ENCODE data around the gene RAB24.

RAB24 gene

GRCh38 chr5:177297922-177298321 lies 5.6 kb downstream of the RAB24 start:
- no peak overlapping the region for H3K27ac ChIP-seq (ENCODE audit: low read depth, low read length)
- peaks cover 28% of the 10 kb centered on the region for H3K4me1 ChIP-seq (ENCODE audit: insufficient read depth, low read length)
- H3K36me3 ChIP-seq (ENCODE audit: insufficient read depth, low read length): peaks cover 47% of the 10 kb centered on the region

GRCh38 chr5:177296581-177296980 lies 6.9 kb downstream of the RAB24 start:
- Histone ChIP-seq H3K9me3 (ENCODE audit: low read length) (no peaks in the 10 kb centered on the region), H3K36me3 (ENCODE audit: insufficient read depth, low read length) (peaks cover 61% of the 10 kb centered on the region), H3K4me1 (ENCODE audit: insufficient read depth, low read length) (peaks cover 15% of the 10 kb centered on the region), H3K4me3 (ENCODE audit: low read depth in 1 of 2, low read length in 2 of 2) (no peak overlapping the region), H3K27me3 (ENCODE audit: control insufficient read depth in 1 of 2, insufficient read depth in 2 of 2, low read length in 2 of 2) (no peaks in the 10 kb centered on the region), H3K27ac (ENCODE audit: low read depth, low read length) (no peak overlapping the region), H3K9ac (ENCODE audit: low read length) (no peak overlapping the region)

More at GRCh38 chr5:177297922-177298321, 5.6 kb downstream of the RAB24 start:
- Histone ChIP-seq H3K27me3 (ENCODE audit: control insufficient read depth in 1 of 2, insufficient read depth in 2 of 2, low read length in 2 of 2) (no peaks in the 10 kb centered on the region), H3K4me3 (ENCODE audit: low read depth in 1 of 2, low read length in 2 of 2) (no peak overlapping the region), H3K9me3 (ENCODE audit: low read length) (no peaks in the 10 kb centered on the region), H3K9ac (ENCODE audit: low read length) (no peak overlapping the region)

GRCh38 chr5:177295924-177296323 lies 7.6 kb downstream of the RAB24 start:
- Histone ChIP-seq H3K4me3 (ENCODE audit: low read depth in 1 of 2, low read length in 2 of 2) (no peak overlapping the region), H3K27me3 (ENCODE audit: control insufficient read depth in 1 of 2, insufficient read depth in 2 of 2, low read length in 2 of 2) (no peaks in the 10 kb centered on the region), H3K27ac (ENCODE audit: low read depth, low read length) (no peak overlapping the region), H3K4me1 (ENCODE audit: insufficient read depth, low read length) (peaks cover 8% of the 10 kb centered on the region), H3K9me3 (ENCODE audit: low read length) (no peaks in the 10 kb centered on the region), H3K9ac (ENCODE audit: low read length) (no peak overlapping the region), H3K36me3 (ENCODE audit: insufficient read depth, low read length) (peaks cover 67% of the 10 kb centered on the region)

GRCh38 chr5:177294632-177295031 lies 8.9 kb downstream of the RAB24 start:
- Histone ChIP-seq H3K9me3 (ENCODE audit: low read length) (no peaks in the 10 kb centered on the region), H3K9ac (ENCODE audit: low read length) (no peak overlapping the region), H3K4me3 (ENCODE audit: low read depth in 1 of 2, low read length in 2 of 2) (no peak overlapping the region), H3K27me3 (ENCODE audit: control insufficient read depth in 1 of 2, insufficient read depth in 2 of 2, low read length in 2 of 2) (no peaks in the 10 kb centered on the region), H3K27ac (ENCODE audit: low read depth, low read length) (no peak overlapping the region), H3K36me3 (ENCODE audit: insufficient read depth, low read length) (peaks cover 74% of the 10 kb centered on the region), H3K4me1 (ENCODE audit: insufficient read depth, low read length) (no peaks in the 10 kb centered on the region)

- no peaks in the 10 kb centered on the region for H3K9me3 ChIP-seq (ENCODE audit: low read length)
- no peaks in the 10 kb centered on the region for H3K4me1 ChIP-seq (ENCODE audit: insufficient read depth, low read length)
- H3K27me3 ChIP-seq (ENCODE audit: control insufficient read depth in 1 of 2, insufficient read depth in 2 of 2, low read length in 2 of 2): no peaks in the 10 kb centered on the region
- H3K27ac ChIP-seq (ENCODE audit: low read depth, low read length): no peak overlapping the region
- H3K4me3 ChIP-seq (ENCODE audit: low read depth in 1 of 2, low read length in 2 of 2): no peak overlapping the region
- peaks cover 80% of the 10 kb centered on the region for H3K36me3 ChIP-seq (ENCODE audit: insufficient read depth, low read length)
- H3K9ac ChIP-seq (ENCODE audit: low read length): no peak overlapping the region
These were observed 9.5 kb downstream of the RAB24 start for GRCh38 chr5:177293819-177294581.

GRCh38 chr5:177291735-177292134 lies 11.8 kb downstream of the RAB24 start:
- no peaks in the 10 kb centered on the region for H3K4me1 ChIP-seq (ENCODE audit: insufficient read depth, low read length)
- H3K9me3 ChIP-seq (ENCODE audit: low read length): no peaks in the 10 kb centered on the region
- no peak overlapping the region for H3K4me3 ChIP-seq (ENCODE audit: low read depth in 1 of 2, low read length in 2 of 2)
- no peaks in the 10 kb centered on the region for H3K27me3 ChIP-seq (ENCODE audit: control insufficient read depth in 1 of 2, insufficient read depth in 2 of 2, low read length in 2 of 2)
- H3K36me3 ChIP-seq (ENCODE audit: insufficient read depth, low read length): peaks cover 85% of the 10 kb centered on the region
- H3K27ac ChIP-seq (ENCODE audit: low read depth, low read length): no peak overlapping the region
- no peak overlapping the region for H3K9ac ChIP-seq (ENCODE audit: low read length)

- Histone ChIP-seq H3K27ac (ENCODE audit: low read depth, low read length) (no peak overlapping the region), H3K36me3 (ENCODE audit: insufficient read depth, low read length) (peaks cover 85% of the 10 kb centered on the region), H3K4me1 (ENCODE audit: insufficient read depth, low read length) (no peaks in the 10 kb centered on the region), H3K9ac (ENCODE audit: low read length) (no peak overlapping the region), H3K27me3 (ENCODE audit: control insufficient read depth in 1 of 2, insufficient read depth in 2 of 2, low read length in 2 of 2) (no peaks in the 10 kb centered on the region), H3K9me3 (ENCODE audit: low read length) (no peaks in the 10 kb centered on the region), H3K4me3 (ENCODE audit: low read depth in 1 of 2, low read length in 2 of 2) (no peak overlapping the region)
These were observed 12.5 kb downstream of the RAB24 start for GRCh38 chr5:177290816-177291596.

- H3K9me3 ChIP-seq (ENCODE audit: low read length): no peaks in the 10 kb centered on the region
- H3K9ac ChIP-seq (ENCODE audit: low read length): no peak overlapping the region
- no peak overlapping the region for H3K27ac ChIP-seq (ENCODE audit: low read depth, low read length)
- H3K4me3 ChIP-seq (ENCODE audit: low read depth in 1 of 2, low read length in 2 of 2): no peak overlapping the region
- H3K27me3 ChIP-seq (ENCODE audit: control insufficient read depth in 1 of 2, insufficient read depth in 2 of 2, low read length in 2 of 2): no peaks in the 10 kb centered on the region
- no peaks in the 10 kb centered on the region for H3K4me1 ChIP-seq (ENCODE audit: insufficient read depth, low read length)
- peaks cover 77% of the 10 kb centered on the region for H3K36me3 ChIP-seq (ENCODE audit: insufficient read depth, low read length)
These were observed 15.3 kb downstream of the RAB24 start for GRCh38 chr5:177288191-177288590.

- Histone ChIP-seq H3K36me3 (ENCODE audit: insufficient read depth, low read length) (peaks cover 65% of the 10 kb centered on the region), H3K4me1 (ENCODE audit: insufficient read depth, low read length) (no peaks in the 10 kb centered on the region), H3K9ac (ENCODE audit: low read length) (no peak overlapping the region), H3K27me3 (ENCODE audit: control insufficient read depth in 1 of 2, insufficient read depth in 2 of 2, low read length in 2 of 2) (no peaks in the 10 kb centered on the region), H3K4me3 (ENCODE audit: low read depth in 1 of 2, low read length in 2 of 2) (no peak overlapping the region), H3K27ac (ENCODE audit: low read depth, low read length) (no peak overlapping the region), H3K9me3 (ENCODE audit: low read length) (no peaks in the 10 kb centered on the region)
These were observed 26.6 kb downstream of the RAB24 start for GRCh38 chr5:177276886-177277285.

GRCh38 chr5:177275883-177276282 lies 27.6 kb downstream of the RAB24 start:
- no peaks in the 10 kb centered on the region for H3K27me3 ChIP-seq (ENCODE audit: control insufficient read depth in 1 of 2, insufficient read depth in 2 of 2, low read length in 2 of 2)
- H3K9me3 ChIP-seq (ENCODE audit: low read length): no peaks in the 10 kb centered on the region
- H3K4me3 ChIP-seq (ENCODE audit: low read depth in 1 of 2, low read length in 2 of 2): no peak overlapping the region
- no peak overlapping the region for H3K27ac ChIP-seq (ENCODE audit: low read depth, low read length)
- H3K36me3 ChIP-seq (ENCODE audit: insufficient read depth, low read length): peaks cover 71% of the 10 kb centered on the region
- H3K4me1 ChIP-seq (ENCODE audit: insufficient read depth, low read length): no peaks in the 10 kb centered on the region
- no peak overlapping the region for H3K9ac ChIP-seq (ENCODE audit: low read length)

GRCh38 chr5:177271113-177271512 lies 32.4 kb downstream of the RAB24 start:
- H3K36me3 ChIP-seq (ENCODE audit: insufficient read depth, low read length): peaks cover 68% of the 10 kb centered on the region
- no peaks in the 10 kb centered on the region for H3K4me1 ChIP-seq (ENCODE audit: insufficient read depth, low read length)
- H3K9me3 ChIP-seq (ENCODE audit: low read length): no peaks in the 10 kb centered on the region
- no peaks in the 10 kb centered on the region for H3K27me3 ChIP-seq (ENCODE audit: control insufficient read depth in 1 of 2, insufficient read depth in 2 of 2, low read length in 2 of 2)
- no peak overlapping the region for H3K4me3 ChIP-seq (ENCODE audit: low read depth in 1 of 2, low read length in 2 of 2)
- no peak overlapping the region for H3K9ac ChIP-seq (ENCODE audit: low read length)
- no peak overlapping the region for H3K27ac ChIP-seq (ENCODE audit: low read depth, low read length)

Measured in muscle layer of colon (tissue), 2 donors.